Esophagus squamous epithelium (tissue), 4 donors: ENCODE results near the gene PARD3.
"Not testable (repeated sequence)": the region's sequence is repeated elsewhere in the genome, so short reads cannot be mapped to it uniquely, and the experiment has no call there.

Experiments used
- CTCF ChIP-seq, 6 experiments: fragments of 450-650 bp in 4 of 6; fragments of 200-600 bp in 2 of 6; sonication (generic) in 2 of 6; IDR thresholded peaks; one replicate each; pipeline ENCODE4 v1.5.1; 2016 to 2019; ENCODE audit warnings: antibody characterized with exemption in 6 of 6, mild to moderate bottlenecking in 4 of 6, moderate library complexity in 4 of 6
- POLR2A ChIP-seq, 4 donors: fragments of 450-650 bp; IDR thresholded peaks; one replicate each; pipeline ENCODE4 v1.6.1; 2017; ENCODE audit warnings: antibody characterized with exemption in 4 of 4, mild to moderate bottlenecking in 4 of 4, moderate library complexity in 3 of 4

- not testable (repeated sequence) for TF ChIP-seq CTCF, POLR2A (IDR thresholded peaks at IDR 0.05)
These were observed 57.9 kb downstream of the PARD3 start for GRCh38 chr10:34757181-34757580.
